ENCODE results near the gene WDR76.

The WDR76 gene

GRCh38 chr15:43886558-43886957, 59.8 kb downstream of the WDR76 start:
- TF ChIP-seq EZH2phosphoT487 (IDR thresholded peaks at IDR 0.05; ENCODE audit: borderline replicate concordance) (no peak), CTCF (conservative IDR thresholded peaks at IDR 0.05; ENCODE audit: low read length) (no peak)
- Histone ChIP-seq H4K20me1 (ENCODE audit: insufficient read depth, low read length, poor library complexity, severe bottlenecking) (no peaks in the 10 kb centered on the region), H3K4me2 (ENCODE audit: low read depth, low read length, poor library complexity, severe bottlenecking) (no peak overlapping the region), H2AFZ (ENCODE audit: low read length) (no peak overlapping the region), H3F3A (ENCODE audit: low read depth) (no peaks in the 10 kb centered on the region), H3K27me3 (ENCODE audit: insufficient read depth, low read length, poor library complexity, severe bottlenecking) (no peaks in the 10 kb centered on the region), H3K9me2 (replicated peaks; ENCODE audit: low read depth, low read length) (no peaks in the 10 kb centered on the region), H3K9me3 (ENCODE audit: insufficient read depth, low read depth, low read length) (no peaks in the 10 kb centered on the region), H3K36me3 (ENCODE audit: insufficient read depth, low read length) (no peaks in the 10 kb centered on the region; the same call in 1 of the 2 replicates), H3K79me2 (ENCODE audit: insufficient read depth, low read length) (no peaks in the 10 kb centered on the region), H3K4me3 (ENCODE audit: low read length, poor library complexity, severe bottlenecking) (no peak overlapping the region), H3K9ac (ENCODE audit: low read depth, low read length, poor library complexity, severe bottlenecking) (no peak overlapping the region), H3K4me1 (ENCODE audit: insufficient read depth, low read length, poor library complexity, severe bottlenecking) (no peaks in the 10 kb centered on the region)

GRCh38 chr15:43887901-43888300, 61.1 kb downstream of the WDR76 start:
- no peak overlapping the region for H3K4me2 ChIP-seq (ENCODE audit: low read depth, low read length, poor library complexity, severe bottlenecking)
- no peaks in the 10 kb centered on the region for H3K36me3 ChIP-seq (ENCODE audit: insufficient read depth, low read length)
- H3F3A ChIP-seq (ENCODE audit: low read depth): no peaks in the 10 kb centered on the region
- no peaks in the 10 kb centered on the region for H4K20me1 ChIP-seq (ENCODE audit: insufficient read depth, low read length, poor library complexity, severe bottlenecking)
- H3K9ac ChIP-seq (ENCODE audit: low read depth, low read length, poor library complexity, severe bottlenecking): no peak overlapping the region
- H3K27me3 ChIP-seq (ENCODE audit: insufficient read depth, low read length, poor library complexity, severe bottlenecking): no peaks in the 10 kb centered on the region
- no peak overlapping the region for H2AFZ ChIP-seq (ENCODE audit: low read length)
- TF ChIP-seq EZH2phosphoT487 (IDR thresholded peaks at IDR 0.05; ENCODE audit: borderline replicate concordance) (no peak), CTCF (conservative IDR thresholded peaks at IDR 0.05; ENCODE audit: low read length) (no peak)
- H3K4me1 ChIP-seq (ENCODE audit: insufficient read depth, low read length, poor library complexity, severe bottlenecking): no peaks in the 10 kb centered on the region
- H3K4me3 ChIP-seq (ENCODE audit: low read length, poor library complexity, severe bottlenecking): no peak overlapping the region
- no peaks in the 10 kb centered on the region for H3K9me3 ChIP-seq (ENCODE audit: insufficient read depth, low read depth, low read length)
- H3K79me2 ChIP-seq (ENCODE audit: insufficient read depth, low read length): no peaks in the 10 kb centered on the region
- H3K9me2 ChIP-seq (replicated peaks; ENCODE audit: low read depth, low read length): no peaks in the 10 kb centered on the region

- Histone ChIP-seq H3K79me2 (ENCODE audit: insufficient read depth, low read length) (no peaks in the 10 kb centered on the region), H3K9me2 (replicated peaks; ENCODE audit: low read depth, low read length) (no peaks in the 10 kb centered on the region), H3K4me3 (ENCODE audit: low read length, poor library complexity, severe bottlenecking) (no peak overlapping the region), H3K27me3 (ENCODE audit: insufficient read depth, low read length, poor library complexity, severe bottlenecking) (no peaks in the 10 kb centered on the region), H3K4me2 (ENCODE audit: low read depth, low read length, poor library complexity, severe bottlenecking) (no peak overlapping the region), H3K9me3 (ENCODE audit: insufficient read depth, low read depth, low read length) (no peaks in the 10 kb centered on the region), H4K20me1 (ENCODE audit: insufficient read depth, low read length, poor library complexity, severe bottlenecking) (no peaks in the 10 kb centered on the region), H2AFZ (ENCODE audit: low read length) (no peak overlapping the region), H3F3A (ENCODE audit: low read depth) (no peaks in the 10 kb centered on the region), H3K4me1 (ENCODE audit: insufficient read depth, low read length, poor library complexity, severe bottlenecking) (no peaks in the 10 kb centered on the region), H3K9ac (ENCODE audit: low read depth, low read length, poor library complexity, severe bottlenecking) (no peak overlapping the region), H3K36me3 (ENCODE audit: insufficient read depth, low read length) (no peaks in the 10 kb centered on the region)
- TF ChIP-seq CTCF (conservative IDR thresholded peaks at IDR 0.05; ENCODE audit: low read length) (no peak), EZH2phosphoT487 (IDR thresholded peaks at IDR 0.05; ENCODE audit: borderline replicate concordance) (no peak)
These were observed 62.2 kb downstream of the WDR76 start for GRCh38 chr15:43889042-43889441.
